CMK (cell line): ENCODE measurements around the gene RAB25.
"Not testable (repeated sequence)": the region's sequence is repeated elsewhere in the genome, so short reads cannot be mapped to it uniquely, and the experiment has no call there.

Experiments used
- DNase-seq: peaks from one replicate; pipeline ENCODE4 v3.0.0-alpha.2; 2010; ENCODE audit warnings: low read depth

Gene RAB25

GRCh38 chr1:156102633-156103511, 41.9 kb downstream of the RAB25 start:
- no peak for DNase-seq

GRCh38 chr1:156103521-156103947, 42.6 kb downstream of the RAB25 start:
- DNase-seq = no peak

- DNase-seq = no peak
These were observed 43.3 kb downstream of the RAB25 start for GRCh38 chr1:156104065-156104810.

- DNase-seq = no peak
These were observed 44.2 kb downstream of the RAB25 start for GRCh38 chr1:156104861-156105832.

- no peak for DNase-seq
These were observed 45.9 kb downstream of the RAB25 start for GRCh38 chr1:156106624-156107488.

- DNase-seq = no peak
These were observed 47.1 kb downstream of the RAB25 start for GRCh38 chr1:156108057-156108456.

- no peak for DNase-seq
These were observed 47.8 kb downstream of the RAB25 start for GRCh38 chr1:156108664-156109241.

GRCh38 chr1:156110252-156110651, 49.3 kb downstream of the RAB25 start:
- DNase-seq = no peak

- DNase-seq = no peak
These were observed 50.5 kb downstream of the RAB25 start for GRCh38 chr1:156111355-156111962.

- DNase-seq = no peak
These were observed 51.5 kb downstream of the RAB25 start for GRCh38 chr1:156112276-156113137.

- no peak for DNase-seq
These were observed 52.5 kb downstream of the RAB25 start for GRCh38 chr1:156113282-156113950.

GRCh38 chr1:156114101-156114918, 53.4 kb downstream of the RAB25 start, which contains the start of gene LMNA:
TSS of gene LMNA (plus strand) at chr1:156114711. CDS start at chr1:156114919, 208 bp downstream.
- peak; percentile 68 for DNase-seq

- no peak for DNase-seq
These were observed 54.1 kb downstream of the RAB25 start for GRCh38 chr1:156114919-156115513.

- DNase-seq = no peak
These were observed 54.8 kb downstream of the RAB25 start for GRCh38 chr1:156115514-156116374.

- DNase-seq = not testable (repeated sequence)
These were observed 55.8 kb downstream of the RAB25 start for GRCh38 chr1:156116731-156117130.
